Subcutaneous adipose tissue (tissue), 4 donors: Measurements from ENCODE around the gene CMPK1. TPM values are rescaled to one million over a fixed set of nuclear protein-coding genes. Genes with fewer than 3 reads are reported as not detected.

Experiments
- total RNA-seq, 4 donors: library from RNA; depleted of rRNA; stranded (reverse); fragments of >200 nt; gene quantifications; one replicate each; pipeline ENCODE4 v1.1.0, GENCODE V29; 2016
- TF ChIP-seq, protein P1 (sequence below): fragments of 450-650 bp; IDR thresholded peaks from one replicate; pipeline ENCODE4 v1.5.1; 2016; ENCODE audit warnings: low read depth, mild to moderate bottlenecking, control low read depth, antibody characterized with exemption, moderate library complexity

The CMPK1 gene
- total RNA-seq, 4 donors from 2014 or later, result 143 to 290 (median 199) TPM

DNA sequence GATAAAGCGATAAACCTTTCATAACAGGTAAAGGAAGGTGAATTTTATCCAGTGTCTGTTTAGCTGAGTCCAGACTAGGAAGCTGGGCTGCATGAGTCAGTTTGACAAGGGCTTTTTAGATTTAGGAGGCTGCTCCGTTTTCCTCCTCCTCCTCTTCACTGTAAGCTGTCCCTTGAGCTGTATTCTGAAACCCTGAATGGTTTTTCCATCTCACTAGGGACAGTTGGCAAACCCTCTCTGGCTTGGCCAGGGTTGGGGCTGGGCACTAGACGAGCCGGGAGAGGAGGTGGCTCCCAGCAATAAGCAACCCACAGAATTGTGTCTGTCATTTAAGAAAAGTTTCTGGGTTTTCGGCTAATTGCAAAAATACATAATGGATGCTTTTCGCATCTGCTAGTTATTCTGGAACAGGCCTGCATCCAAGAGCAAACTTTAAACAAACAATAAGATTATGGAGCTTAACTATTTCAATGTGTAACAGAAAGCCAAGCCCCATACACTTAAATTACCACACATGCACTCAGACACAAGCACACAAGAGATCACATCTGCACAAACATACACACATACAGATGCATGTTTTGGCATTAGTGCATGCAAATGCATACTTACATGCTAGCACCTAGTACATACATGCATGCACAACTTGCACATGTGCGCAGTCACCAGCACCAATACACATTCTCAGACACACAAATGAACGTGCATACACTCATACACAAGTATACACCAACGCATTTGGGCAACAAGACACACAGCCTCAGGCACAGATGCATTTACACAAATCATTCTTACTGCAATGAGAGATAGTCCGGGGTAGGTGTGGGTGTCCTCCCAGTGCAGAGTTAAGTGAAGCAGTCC lies 54.7 kb downstream of the CMPK1 start:
- TF ChIP-seq, protein P1, sequence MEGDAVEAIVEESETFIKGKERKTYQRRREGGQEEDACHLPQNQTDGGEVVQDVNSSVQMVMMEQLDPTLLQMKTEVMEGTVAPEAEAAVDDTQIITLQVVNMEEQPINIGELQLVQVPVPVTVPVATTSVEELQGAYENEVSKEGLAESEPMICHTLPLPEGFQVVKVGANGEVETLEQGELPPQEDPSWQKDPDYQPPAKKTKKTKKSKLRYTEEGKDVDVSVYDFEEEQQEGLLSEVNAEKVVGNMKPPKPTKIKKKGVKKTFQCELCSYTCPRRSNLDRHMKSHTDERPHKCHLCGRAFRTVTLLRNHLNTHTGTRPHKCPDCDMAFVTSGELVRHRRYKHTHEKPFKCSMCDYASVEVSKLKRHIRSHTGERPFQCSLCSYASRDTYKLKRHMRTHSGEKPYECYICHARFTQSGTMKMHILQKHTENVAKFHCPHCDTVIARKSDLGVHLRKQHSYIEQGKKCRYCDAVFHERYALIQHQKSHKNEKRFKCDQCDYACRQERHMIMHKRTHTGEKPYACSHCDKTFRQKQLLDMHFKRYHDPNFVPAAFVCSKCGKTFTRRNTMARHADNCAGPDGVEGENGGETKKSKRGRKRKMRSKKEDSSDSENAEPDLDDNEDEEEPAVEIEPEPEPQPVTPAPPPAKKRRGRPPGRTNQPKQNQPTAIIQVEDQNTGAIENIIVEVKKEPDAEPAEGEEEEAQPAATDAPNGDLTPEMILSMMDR, result no peak

DNA sequence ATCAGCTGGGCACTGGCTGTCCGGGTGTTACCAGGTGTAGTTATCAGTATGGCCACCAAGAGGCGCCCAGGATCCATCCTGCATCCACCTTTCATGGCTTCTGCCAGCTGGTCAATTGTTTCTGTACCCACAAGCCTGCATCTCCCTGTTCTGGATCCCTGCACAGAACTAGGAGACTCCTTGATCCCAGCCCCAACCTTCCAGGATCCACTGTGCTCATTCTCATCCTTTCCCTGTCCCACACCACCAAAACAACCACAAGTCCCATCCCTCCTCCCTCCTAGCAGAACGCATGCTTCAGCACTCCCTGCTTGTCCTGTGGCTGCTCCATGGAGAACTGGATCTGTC lies 55.3 kb downstream of the CMPK1 start:
- TF ChIP-seq, protein P1, result no peak

DNA sequence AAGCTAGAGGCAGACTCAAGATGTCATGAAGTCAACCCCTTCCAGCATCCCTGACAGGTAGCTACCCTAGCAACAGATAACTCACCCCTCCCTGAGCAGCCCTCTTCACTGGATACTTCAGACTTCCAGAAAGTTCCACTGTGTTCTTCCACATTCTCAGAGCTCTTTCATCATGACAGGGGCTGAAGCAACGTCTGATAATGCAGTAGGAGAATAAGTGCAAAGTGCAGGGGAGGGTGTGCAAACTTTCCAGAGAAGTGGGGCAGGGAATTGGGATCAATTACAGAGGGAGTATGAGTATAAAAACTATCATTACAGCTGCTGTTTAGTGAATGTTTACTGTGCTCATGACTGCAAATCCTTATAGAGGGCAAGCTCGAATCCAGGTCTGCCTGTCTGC lies 56.1 kb downstream of the CMPK1 start:
- TF ChIP-seq, protein P1, result no peak

DNA sequence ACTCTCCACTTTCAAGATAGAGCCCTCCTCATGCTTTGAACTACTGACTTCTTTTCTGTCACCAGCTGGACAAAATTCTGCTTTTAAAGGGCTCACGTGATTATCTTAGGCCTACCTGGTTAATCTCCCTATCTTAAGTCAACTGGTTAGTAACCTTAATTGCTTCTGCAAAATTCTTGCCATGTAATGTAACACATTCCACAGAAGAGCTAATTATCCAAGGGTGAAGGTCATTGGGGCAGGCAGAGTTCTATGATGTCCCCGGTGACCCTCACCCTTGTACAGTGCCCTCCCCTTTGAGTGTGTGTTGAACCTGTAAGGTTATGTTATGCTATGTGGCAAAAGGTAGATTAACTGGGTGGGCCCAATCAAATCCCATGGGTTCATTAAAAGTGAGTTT lies 57.3 kb downstream of the CMPK1 start:
- TF ChIP-seq, protein P1, result no peak

DNA sequence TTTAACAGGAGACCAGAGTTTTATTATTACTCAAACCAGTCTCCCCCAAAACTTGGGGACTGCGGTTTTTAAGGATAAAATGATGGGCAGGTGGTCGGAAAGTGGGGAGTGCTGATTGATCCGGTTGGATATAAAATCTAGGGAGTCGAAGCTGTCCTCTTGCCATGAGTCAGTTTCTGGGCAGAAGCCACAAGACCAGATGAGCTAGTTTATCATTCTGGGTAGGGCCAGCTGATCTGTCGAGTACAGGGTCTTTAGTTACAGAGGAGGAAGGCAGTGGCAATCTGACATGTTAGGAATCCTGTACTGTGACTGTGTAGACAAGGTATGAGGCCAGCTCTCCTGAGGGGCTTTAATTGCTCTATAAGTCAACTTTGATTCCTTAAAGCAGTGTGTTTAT lies 59.6 kb downstream of the CMPK1 start:
- TF ChIP-seq, protein P1, result no peak

DNA sequence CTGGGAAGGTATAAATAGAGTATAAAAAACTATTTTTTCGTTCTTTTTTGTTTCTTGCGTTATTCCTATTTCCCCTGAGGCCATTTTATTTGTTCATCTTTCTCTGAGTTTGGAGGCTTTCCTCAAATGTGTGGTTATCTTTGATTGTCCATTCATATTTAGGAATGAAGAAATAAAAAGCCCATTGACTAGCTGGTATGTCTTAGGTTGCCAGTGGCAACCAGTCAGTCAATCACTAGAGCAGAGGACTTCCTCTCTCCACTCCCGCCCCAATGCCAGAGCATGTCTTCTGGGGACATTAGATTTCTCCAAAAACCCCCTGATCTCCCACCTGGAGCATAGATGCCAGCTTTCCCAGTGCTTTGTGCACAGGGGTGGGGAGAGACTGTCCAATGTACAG lies 61.8 kb downstream of the CMPK1 start:
- TF ChIP-seq, protein P1, result no peak

- TF ChIP-seq, protein P1, result no peak
Observed at GRCh38 chr1:47396671-47397196, 63.1 kb downstream of the CMPK1 start.
